IMR-90 (cell line): ENCODE data around the gene FAM98C. TPM values are rescaled to one million over a fixed set of nuclear protein-coding genes. Genes with fewer than 3 reads are reported as not detected.
A peak's percentile ranks its signal among the peaks of the same experiment; 100 is the strongest.

Source experiments
- ATAC-seq: fragments of 200-7000 bp; cut with Tn5 transposase; 2 replicates; pipeline ENCODE4 v1.9.1; 2020; ENCODE audit warnings: low read depth, mild to moderate bottlenecking, moderate library complexity
- BruUV-seq: library from RNA; stranded (reverse); fragments of 400-500 nt; replicated peaks from 2 replicates; lab custom pipeline; 2021; lab: Mats Ljungman, UMichigan
- CTCF ChIA-PET: fragments of 300-600 bp; formaldehyde crosslinking; extraction: SDS; loops from one replicate; lab custom pipeline; 2021; ENCODE audit warnings: antibody characterized with exemption; lab: Yijun Ruan, JAX
- POLR2A ChIA-PET: fragments of 300-600 bp; sonication (Branson Sonifier 250); formaldehyde crosslinking; loops from one replicate; lab custom pipeline; 2022; ENCODE audit warnings: antibody characterized with exemption; ENCODE audit not compliant: unreplicated experiment; lab: Charles Lee
- DNase-seq: peaks from one replicate; pipeline ENCODE4 v3.0.0; 2013
- H2AFZ ChIP-seq: replicated peaks from 2 replicates; pipeline ENCODE3; 2013; ENCODE audit warnings: low read length, mild to moderate bottlenecking; ENCODE audit not compliant: poor library complexity
- H2AK5ac ChIP-seq: 2 replicates; pipeline ENCODE4 v1.6.1; 2013; ENCODE audit warnings: low read depth, low read length, inconsistent platforms
- H2AK9ac ChIP-seq: replicated peaks from 2 replicates; pipeline ENCODE3; 2013; ENCODE audit warnings: mild to moderate bottlenecking, low read depth, low read length, moderate library complexity; ENCODE audit not compliant: poor library complexity
- H2BK120ac ChIP-seq: 2 replicates; pipeline ENCODE4 v1.6.1; 2013; ENCODE audit warnings: low read depth, low read length, inconsistent platforms
- H2BK15ac ChIP-seq: 3 replicates; pipeline ENCODE4 v1.6.1; 2013; ENCODE audit warnings: low read depth, low read length, inconsistent platforms
- H2BK20ac ChIP-seq: 2 replicates; pipeline ENCODE4 v1.6.1; 2013; ENCODE audit warnings: low read depth, mild to moderate bottlenecking, inconsistent platforms, low read length, moderate library complexity
- H2BK5ac ChIP-seq: 2 replicates; pipeline ENCODE4 v1.6.1; 2013; ENCODE audit warnings: mild to moderate bottlenecking, low read depth, low read length, inconsistent platforms; ENCODE audit not compliant: poor library complexity, severe bottlenecking
- H3K14ac ChIP-seq: replicated peaks from 2 replicates; pipeline ENCODE4 v1.6.1; 2013; ENCODE audit warnings: low read depth, low read length, inconsistent platforms
- H3K18ac ChIP-seq: 2 replicates; pipeline ENCODE4 v1.6.1; 2013; ENCODE audit warnings: low read depth, low read length, control low read depth
- H3K23ac ChIP-seq: 2 replicates; pipeline ENCODE4 v1.6.1; 2013; ENCODE audit warnings: low read depth, low read length, inconsistent platforms
- H3K27ac ChIP-seq: 2 replicates; pipeline ENCODE4 v1.5.1; 2013; ENCODE audit warnings: mild to moderate bottlenecking, control low read depth, low read length; ENCODE audit not compliant: insufficient read depth
- H3K27me3 ChIP-seq: 2 replicates; pipeline ENCODE4 v1.6.1; 2013; ENCODE audit warnings: low read length; ENCODE audit not compliant: control insufficient read depth, insufficient read depth
- H3K36me3 ChIP-seq: 2 replicates; pipeline ENCODE4 v1.6.1; 2013; ENCODE audit warnings: low read length, mixed read lengths; ENCODE audit not compliant: control insufficient read depth, insufficient read depth
- H3K4ac ChIP-seq: 2 replicates; pipeline ENCODE4 v1.6.1; 2013; ENCODE audit warnings: low read depth, low read length, inconsistent platforms
- H3K4me1 ChIP-seq: 2 replicates; pipeline ENCODE4 v1.6.1; 2013; ENCODE audit warnings: low read length, mixed read lengths; ENCODE audit not compliant: control insufficient read depth, insufficient read depth
- H3K4me2 ChIP-seq: 2 replicates; pipeline ENCODE4 v1.6.1; 2013; ENCODE audit warnings: low read depth, mild to moderate bottlenecking, control low read depth, low read length, moderate library complexity
- H3K4me3 ChIP-seq: 2 replicates; pipeline ENCODE4 v1.5.1; 2013; ENCODE audit warnings: low read depth, mild to moderate bottlenecking, control low read depth, low read length, moderate library complexity; ENCODE audit not compliant: insufficient read depth
- H3K56ac ChIP-seq: 2 replicates; pipeline ENCODE4 v1.6.1; 2013; ENCODE audit warnings: low read length, inconsistent platforms; ENCODE audit not compliant: insufficient read depth; ENCODE audit errors: extremely low read depth
- H3K79me1 ChIP-seq, 2 experiments: 2 replicates each; pipeline ENCODE4 v1.6.1; 2013; ENCODE audit warnings: low read length in 2 of 2, inconsistent platforms in 1 of 2, low read depth in 1 of 2
- H3K9ac ChIP-seq: 2 replicates; pipeline ENCODE4 v1.6.1; 2013; ENCODE audit warnings: low read depth, low read length, control low read depth
- H3K9me1 ChIP-seq: 2 replicates; pipeline ENCODE4 v1.6.1; 2013; ENCODE audit warnings: low read length, inconsistent platforms; ENCODE audit not compliant: insufficient read depth
- H3K9me3 ChIP-seq: 2 replicates; pipeline ENCODE4 v1.6.1; 2013; ENCODE audit warnings: low read length; ENCODE audit not compliant: control insufficient read depth, insufficient read depth
- H4K20me1 ChIP-seq: 2 replicates; pipeline ENCODE4 v1.6.1; 2013; ENCODE audit warnings: low read length, inconsistent platforms; ENCODE audit not compliant: insufficient read depth
- H4K5ac ChIP-seq: 2 replicates; pipeline ENCODE4 v1.6.1; 2013; ENCODE audit warnings: mild to moderate bottlenecking, low read depth, low read length, control low read depth
- H4K8ac ChIP-seq, 2 experiments: 2 replicates each; pipeline ENCODE4 v1.6.1; 2013; ENCODE audit warnings: low read depth in 2 of 2, low read length in 2 of 2, control low read depth in 1 of 2, inconsistent platforms in 1 of 2
- H4K91ac ChIP-seq: 2 replicates; pipeline ENCODE4 v1.6.1; 2013; ENCODE audit warnings: low read depth, low read length, inconsistent platforms; ENCODE audit not compliant: insufficient read depth
- BHLHE40 ChIP-seq: fragments of 150-350 bp; IDR thresholded peaks from 2 replicates; pipeline ENCODE4 v1.6.1; 2016; ENCODE audit warnings: mild to moderate bottlenecking, low read depth, low read length
- CEBPB ChIP-seq: IDR thresholded peaks from 2 replicates; pipeline ENCODE4 v1.6.1; 2012; ENCODE audit warnings: low read depth, low read length, improper control_type of control experiment
- CHD1 ChIP-seq: IDR thresholded peaks from 2 replicates; pipeline ENCODE4 v1.6.1; 2012; ENCODE audit warnings: low read depth, low read length, improper control_type of control experiment
- FOS ChIP-seq: fragments of 150-350 bp; IDR thresholded peaks from 2 replicates; pipeline ENCODE4 v1.6.1; 2016; ENCODE audit warnings: low read depth, low read length
- MAFK ChIP-seq: IDR thresholded peaks from 2 replicates; pipeline ENCODE4 v1.6.1; 2012; ENCODE audit warnings: low read depth, low read length, improper control_type of control experiment
- MAZ ChIP-seq: IDR thresholded peaks from 2 replicates; pipeline ENCODE4 v1.6.1; 2012; ENCODE audit warnings: low read depth, mild to moderate bottlenecking, low read length, improper control_type of control experiment, moderate library complexity, borderline replicate concordance
- MXI1 ChIP-seq: IDR thresholded peaks from 2 replicates; pipeline ENCODE4 v1.6.1; 2012; ENCODE audit warnings: low read depth, mild to moderate bottlenecking, low read length, moderate library complexity, borderline replicate concordance
- NFE2L2 ChIP-seq: fragments of 150-350 bp; IDR thresholded peaks from 2 replicates; pipeline ENCODE4 v1.6.1; 2016; ENCODE audit warnings: low read depth, mild to moderate bottlenecking, low read length
- POLR2A ChIP-seq: IDR thresholded peaks from 2 replicates; pipeline ENCODE4 v1.6.1; 2012; ENCODE audit warnings: mild to moderate bottlenecking, low read depth, low read length
- RAD21 ChIP-seq: IDR thresholded peaks from 2 replicates; pipeline ENCODE4 v1.6.1; 2012; ENCODE audit warnings: low read length, improper control_type of control experiment
- RCOR1 ChIP-seq: IDR thresholded peaks from 2 replicates; pipeline ENCODE4 v1.6.1; 2012; ENCODE audit warnings: mild to moderate bottlenecking, low read length, improper control_type of control experiment; ENCODE audit not compliant: insufficient replicate concordance
- RFX5 ChIP-seq: IDR thresholded peaks from 2 replicates; pipeline ENCODE4 v1.8.0; 2012; ENCODE audit warnings: low read depth, mild to moderate bottlenecking, low read length, moderate library complexity
- SMC3 ChIP-seq: fragments of 150-350 bp; IDR thresholded peaks from 2 replicates; pipeline ENCODE4 v1.6.1; 2016; ENCODE audit warnings: low read depth, mild to moderate bottlenecking, antibody characterized with exemption, low read length, moderate library complexity
- WGBS, 2 experiments: methylation state at CpG; one replicate each; pipeline versions ENCODE4 v1.1.5 to v1.1.7; 2013; ENCODE audit warnings: missing lambda C conversion rate in 2 of 2; ENCODE audit not compliant: insufficient read length in 1 of 2; ENCODE audit errors: extremely low coverage in 2 of 2; 5-methylcytosine and 5-hydroxymethylcytosine counted together
- dilution Hi-C: fragments of 300-500 bp; cut with HindIII; formaldehyde crosslinking; loops from one replicate; pipeline ENCODE4 v1.14.3; 2018; ENCODE audit warnings: low sequenced_read_pairs; ENCODE audit not compliant: unreplicated experiment
- in situ Hi-C: fragments of 300-500 bp; cut with MboI; formaldehyde crosslinking; loops from 3 replicates; pipeline ENCODE4 v1.14.3; 2019; ENCODE audit warnings: low sequenced_read_pairs, inconsistent platforms, mixed read lengths
- intact Hi-C: fragments of 100-400 bp; cut with micrococcal nuclease; formaldehyde crosslinking; loops from 2 replicates; pipeline ENCODE4 v1.10.0; 2022
- polyA plus RNA-seq, 3 experiments: library from polyadenylated mRNA; depleted of rRNA; stranded (reverse); fragments of >200 nt; gene quantifications; 2 replicates each; pipeline ENCODE4 v1.2.3, GENCODE V29; 2012; ENCODE audit warnings: low replicate concordance in 1 of 3
- total RNA-seq: library from RNA; depleted of rRNA; stranded (reverse); fragments of >200 nt; gene quantifications from 2 replicates; pipeline ENCODE4 v1.2.3, GENCODE V29; 2012
- TF ChIP-seq, protein P1 (sequence below): fragments of 150-350 bp; IDR thresholded peaks from 2 replicates; pipeline ENCODE4 v1.6.1; 2017; ENCODE audit warnings: mild to moderate bottlenecking, antibody characterized with exemption, low read length, low read depth
- TF ChIP-seq, protein P2 (sequence below): fragments of 150-350 bp; IDR thresholded peaks from 2 replicates; pipeline ENCODE4 v1.6.1; 2016; ENCODE audit warnings: low read depth, mild to moderate bottlenecking, low read length, moderate library complexity, borderline replicate concordance
- TF ChIP-seq, protein P3 (sequence below): conservative IDR thresholded peaks from 2 replicates; pipeline ENCODE4 v1.5.1; 2012; ENCODE audit warnings: mild to moderate bottlenecking, low read depth, low read length, improper control_type of control experiment

Gene FAM98C
- total and polyA plus RNA-seq, 2 of the 4 experiments (the other 2 are of a cell fraction) = 3.6 to 17.9 TPM

DNA sequence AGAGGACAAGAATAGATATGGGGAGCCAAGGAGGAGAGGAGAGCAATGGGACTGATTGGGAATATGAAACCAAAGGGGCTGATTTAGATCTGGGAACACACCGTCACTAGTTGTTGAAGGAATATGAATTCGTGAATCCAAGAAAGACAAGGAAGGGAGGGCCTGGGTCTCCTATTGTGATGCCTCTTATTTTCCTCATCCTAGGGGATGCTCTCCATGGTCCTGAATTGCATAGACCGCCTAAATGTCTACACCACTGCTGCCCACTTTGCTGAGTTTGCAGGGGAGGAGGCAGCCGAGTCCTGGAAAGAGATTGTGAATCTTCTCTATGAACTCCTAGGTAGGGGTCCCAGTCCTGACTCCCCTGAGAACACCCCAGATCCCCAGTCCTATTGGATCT, 52.1 kb downstream of the FAM98C start:
- Histone ChIP-seq H2BK20ac (no peak overlapping the region), H2AK5ac (no peak overlapping the region), H4K91ac (no peak overlapping the region), H3K27me3 (no peaks in the 10 kb centered on the region), H3K9me1 (no peaks in the 10 kb centered on the region), H3K4me1 (no peaks in the 10 kb centered on the region), H4K20me1 (no peaks in the 10 kb centered on the region), H4K8ac (no peak overlapping the region), H3K4ac (no peak overlapping the region), H3K56ac (no peak overlapping the region), H4K5ac (no peak overlapping the region), H3K36me3 (no peaks in the 10 kb centered on the region), H3K27ac (no peak overlapping the region), H2BK5ac (no peak overlapping the region), H3K9ac (no peak overlapping the region), H3K14ac (no peak overlapping the region), H2AFZ (no peak overlapping the region), H2BK120ac (no peak overlapping the region), H2AK9ac (no peak overlapping the region), H2BK15ac (no peak overlapping the region), H3K23ac (no peak overlapping the region), H3K4me2 (no peak overlapping the region), H3K4me3 (no peak overlapping the region), H3K18ac (no peak overlapping the region), H3K9me3 (no peaks in the 10 kb centered on the region), H3K79me1 (no peaks in the 10 kb centered on the region)
- CTCF ChIA-PET = no interaction called here
- BruUV-seq = no TSS peak
- POLR2A ChIA-PET = no interaction called here
- WGBS, 2 experiments = no CpG with 5 or more reads among the region's 4 CpGs
- in situ Hi-C loops (loop anchor here (25.0 kb wide), 1 partner anchor 757 kb away; the partner anchor contains the start of gene SYCN), dilution Hi-C loops (no loop called here), intact Hi-C loops (no loop called here)
- DNase-seq = peak; percentile 15
- no peak for ATAC-seq
- TF ChIP-seq SMC3 (no peak), BHLHE40 (no peak), MAZ (no peak), RCOR1 (no peak), NFE2L2 (no peak), CEBPB (no peak), CHD1 (no peak), RAD21 (no peak), MXI1 (no peak), FOS (no peak), RFX5 (no peak), POLR2A (no peak), MAFK (no peak)
- TF ChIP-seq, protein P1, sequence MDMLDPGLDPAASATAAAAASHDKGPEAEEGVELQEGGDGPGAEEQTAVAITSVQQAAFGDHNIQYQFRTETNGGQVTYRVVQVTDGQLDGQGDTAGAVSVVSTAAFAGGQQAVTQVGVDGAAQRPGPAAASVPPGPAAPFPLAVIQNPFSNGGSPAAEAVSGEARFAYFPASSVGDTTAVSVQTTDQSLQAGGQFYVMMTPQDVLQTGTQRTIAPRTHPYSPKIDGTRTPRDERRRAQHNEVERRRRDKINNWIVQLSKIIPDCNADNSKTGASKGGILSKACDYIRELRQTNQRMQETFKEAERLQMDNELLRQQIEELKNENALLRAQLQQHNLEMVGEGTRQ = no peak
- TF ChIP-seq, protein P2, sequence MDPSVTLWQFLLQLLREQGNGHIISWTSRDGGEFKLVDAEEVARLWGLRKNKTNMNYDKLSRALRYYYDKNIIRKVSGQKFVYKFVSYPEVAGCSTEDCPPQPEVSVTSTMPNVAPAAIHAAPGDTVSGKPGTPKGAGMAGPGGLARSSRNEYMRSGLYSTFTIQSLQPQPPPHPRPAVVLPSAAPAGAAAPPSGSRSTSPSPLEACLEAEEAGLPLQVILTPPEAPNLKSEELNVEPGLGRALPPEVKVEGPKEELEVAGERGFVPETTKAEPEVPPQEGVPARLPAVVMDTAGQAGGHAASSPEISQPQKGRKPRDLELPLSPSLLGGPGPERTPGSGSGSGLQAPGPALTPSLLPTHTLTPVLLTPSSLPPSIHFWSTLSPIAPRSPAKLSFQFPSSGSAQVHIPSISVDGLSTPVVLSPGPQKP = no peak
- TF ChIP-seq, protein P3, sequence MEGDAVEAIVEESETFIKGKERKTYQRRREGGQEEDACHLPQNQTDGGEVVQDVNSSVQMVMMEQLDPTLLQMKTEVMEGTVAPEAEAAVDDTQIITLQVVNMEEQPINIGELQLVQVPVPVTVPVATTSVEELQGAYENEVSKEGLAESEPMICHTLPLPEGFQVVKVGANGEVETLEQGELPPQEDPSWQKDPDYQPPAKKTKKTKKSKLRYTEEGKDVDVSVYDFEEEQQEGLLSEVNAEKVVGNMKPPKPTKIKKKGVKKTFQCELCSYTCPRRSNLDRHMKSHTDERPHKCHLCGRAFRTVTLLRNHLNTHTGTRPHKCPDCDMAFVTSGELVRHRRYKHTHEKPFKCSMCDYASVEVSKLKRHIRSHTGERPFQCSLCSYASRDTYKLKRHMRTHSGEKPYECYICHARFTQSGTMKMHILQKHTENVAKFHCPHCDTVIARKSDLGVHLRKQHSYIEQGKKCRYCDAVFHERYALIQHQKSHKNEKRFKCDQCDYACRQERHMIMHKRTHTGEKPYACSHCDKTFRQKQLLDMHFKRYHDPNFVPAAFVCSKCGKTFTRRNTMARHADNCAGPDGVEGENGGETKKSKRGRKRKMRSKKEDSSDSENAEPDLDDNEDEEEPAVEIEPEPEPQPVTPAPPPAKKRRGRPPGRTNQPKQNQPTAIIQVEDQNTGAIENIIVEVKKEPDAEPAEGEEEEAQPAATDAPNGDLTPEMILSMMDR = no peak
